Activated CD4-positive, alpha-beta T cell treated with anti-CD3 and anti-CD28 coated beads, Interleukin-2, amount 50 U/mL, for 4 hours (primary cell): ENCODE data around the gene NOM1.

Experiments used
- DNase-seq, 2 experiments: peaks; one replicate each; pipeline ENCODE4 v3.0.0-alpha.2; 2020

Gene NOM1

GRCh38 chr7:157005456-157006204 is 56.1 kb downstream of the NOM1 start:
- DNase-seq = no peak

GRCh38 chr7:157006205-157006747 is 56.8 kb downstream of the NOM1 start:
- DNase-seq = no peak

- DNase-seq = no peak
Measured at GRCh38 chr7:157006829-157007469, 57.4 kb downstream of the NOM1 start.

GRCh38 chr7:157007470-157008066 is 58.1 kb downstream of the NOM1 start:
- no peak for DNase-seq

GRCh38 chr7:157008206-157009169 is 59.0 kb downstream of the NOM1 start:
- DNase-seq = no peak

GRCh38 chr7:157009170-157009777 is 59.8 kb downstream of the NOM1 start:
- no peak for DNase-seq

- DNase-seq = no peak
Measured at GRCh38 chr7:157009778-157010587, 60.5 kb downstream of the NOM1 start.

GRCh38 chr7:157010588-157011332 is 61.2 kb downstream of the NOM1 start, which contains the start of gene MNX1:
TSS of gene MNX1 (minus strand) at chr7:157010663. CDS start at chr7:157010350, 313 bp downstream.
- DNase-seq = peak; percentile 12 to 21

- DNase-seq = no peak
Measured at GRCh38 chr7:157011333-157012112, 62.0 kb downstream of the NOM1 start.

GRCh38 chr7:157012113-157012547 is 62.6 kb downstream of the NOM1 start:
- DNase-seq = no peak

GRCh38 chr7:157013101-157013500 is 63.6 kb downstream of the NOM1 start:
- no peak for DNase-seq

- DNase-seq = no peak
Measured at GRCh38 chr7:157013602-157014549, 64.4 kb downstream of the NOM1 start.

- DNase-seq = no peak
Measured at GRCh38 chr7:157014635-157015555, 65.4 kb downstream of the NOM1 start.

- DNase-seq = no peak
Measured at GRCh38 chr7:157016024-157016351, 66.5 kb downstream of the NOM1 start.

- no peak for DNase-seq
Measured at GRCh38 chr7:157016352-157017041, 67.0 kb downstream of the NOM1 start.

- no peak for DNase-seq
Measured at GRCh38 chr7:157017149-157017548, 67.6 kb downstream of the NOM1 start.
